GM21360 (cell line): ENCODE results near the gene SULF2.

Source experiments
- ATAC-seq: cut with Tn5 transposase; IDR thresholded peaks from one replicate; pipeline ENCODE4 v1.9.1; 2021; ENCODE audit warnings: mild to moderate bottlenecking, moderate library complexity; ENCODE audit not compliant: unreplicated experiment

Gene SULF2

DNA sequence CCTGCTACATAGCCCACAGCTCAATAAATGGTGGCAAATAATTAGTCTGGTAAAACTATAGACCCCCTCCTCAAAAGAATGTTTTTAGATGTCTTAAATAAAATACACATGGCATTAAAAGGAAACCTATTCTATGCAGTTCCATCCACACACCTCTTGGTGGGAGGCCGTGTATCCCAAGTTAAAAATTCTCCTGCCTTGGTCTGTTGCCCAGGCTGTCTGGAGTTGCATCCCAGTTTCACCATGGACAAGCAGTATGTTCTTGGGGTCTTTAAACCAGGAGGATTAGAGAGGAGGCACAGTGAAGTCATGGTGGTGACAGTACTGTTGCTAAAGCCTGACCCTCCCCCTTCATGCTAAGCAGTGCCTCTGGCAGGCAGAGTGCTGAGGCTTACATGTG lies 95.5 kb downstream of the SULF2 start:
- ATAC-seq, result no peak

- no peak for ATAC-seq
Observed at GRCh38 chr20:47688385-47689381, 96.6 kb downstream of the SULF2 start.

- ATAC-seq, result no peak
Observed at GRCh38 chr20:47687095-47687987, 97.9 kb downstream of the SULF2 start.

- no peak for ATAC-seq
Observed at GRCh38 chr20:47686545-47686944, 98.7 kb downstream of the SULF2 start.

GRCh38 chr20:47684306-47685080 lies 100.8 kb downstream of the SULF2 start:
- no peak for ATAC-seq

GRCh38 chr20:47682916-47683315 lies 102.4 kb downstream of the SULF2 start:
- no peak for ATAC-seq

DNA sequence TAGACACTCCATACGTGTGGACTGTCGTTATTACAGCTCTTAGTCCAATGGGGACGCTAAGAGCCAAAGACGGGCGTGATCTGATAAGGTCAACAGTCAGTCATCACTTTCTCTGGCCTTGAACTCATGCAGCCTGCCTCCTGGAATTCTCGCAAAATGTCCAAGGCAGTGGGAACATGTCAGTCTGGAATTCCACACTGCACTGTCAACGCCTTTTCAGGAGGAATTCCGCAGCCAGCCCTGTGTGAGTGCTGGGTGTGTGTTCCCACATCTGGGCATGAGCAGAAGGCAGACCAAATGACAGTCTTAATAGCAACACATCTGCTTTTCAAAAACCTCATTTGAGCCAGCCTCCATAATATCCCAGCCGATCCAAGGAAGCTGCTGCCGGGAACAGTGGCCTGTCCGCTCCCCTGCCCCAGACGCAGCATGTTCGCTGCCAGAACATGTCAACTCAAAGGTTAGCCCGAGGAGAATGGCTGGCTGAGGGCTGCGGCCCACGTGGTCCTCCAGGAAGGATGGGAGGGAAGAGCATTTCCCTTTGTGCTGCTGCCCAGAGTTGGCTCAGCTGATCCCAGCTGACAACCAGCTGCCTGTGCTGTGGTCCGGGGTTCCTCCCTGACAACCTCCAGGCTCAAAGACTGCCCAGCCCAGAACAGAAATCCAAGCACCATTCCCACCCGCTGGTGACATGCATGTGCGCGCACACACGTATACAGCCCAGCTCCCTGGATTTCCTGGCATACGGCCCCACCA lies 103.1 kb downstream of the SULF2 start:
- ATAC-seq, result no peak

- ATAC-seq, result no peak
Observed at GRCh38 chr20:47680804-47681529, 104.3 kb downstream of the SULF2 start.

DNA sequence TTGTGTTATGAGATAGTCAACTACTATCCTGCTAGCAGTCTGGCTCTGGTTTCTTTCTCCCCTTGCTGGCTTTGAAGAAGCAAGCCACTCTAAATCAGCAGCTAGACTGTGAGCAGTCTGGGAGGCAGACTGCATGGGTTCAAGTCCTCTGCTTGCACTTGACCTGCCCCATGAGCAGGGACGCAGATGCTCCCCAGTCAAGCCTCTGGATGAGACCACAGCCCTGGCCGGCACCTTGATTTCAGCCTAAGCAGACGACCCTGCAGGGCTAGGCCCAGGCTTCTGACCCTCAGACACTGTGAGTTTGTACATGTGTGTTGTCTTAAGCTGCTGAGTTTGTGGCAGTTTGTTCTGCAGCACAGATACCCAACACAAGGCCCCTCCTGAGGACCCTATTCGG lies 105.8 kb downstream of the SULF2 start:
- no peak for ATAC-seq

GRCh38 chr20:47678536-47678935 lies 106.7 kb downstream of the SULF2 start:
- no peak for ATAC-seq

- no peak for ATAC-seq
Observed at GRCh38 chr20:47677635-47678453, 107.4 kb downstream of the SULF2 start.

GRCh38 chr20:47676912-47677634 lies 108.2 kb downstream of the SULF2 start:
- no peak for ATAC-seq

DNA sequence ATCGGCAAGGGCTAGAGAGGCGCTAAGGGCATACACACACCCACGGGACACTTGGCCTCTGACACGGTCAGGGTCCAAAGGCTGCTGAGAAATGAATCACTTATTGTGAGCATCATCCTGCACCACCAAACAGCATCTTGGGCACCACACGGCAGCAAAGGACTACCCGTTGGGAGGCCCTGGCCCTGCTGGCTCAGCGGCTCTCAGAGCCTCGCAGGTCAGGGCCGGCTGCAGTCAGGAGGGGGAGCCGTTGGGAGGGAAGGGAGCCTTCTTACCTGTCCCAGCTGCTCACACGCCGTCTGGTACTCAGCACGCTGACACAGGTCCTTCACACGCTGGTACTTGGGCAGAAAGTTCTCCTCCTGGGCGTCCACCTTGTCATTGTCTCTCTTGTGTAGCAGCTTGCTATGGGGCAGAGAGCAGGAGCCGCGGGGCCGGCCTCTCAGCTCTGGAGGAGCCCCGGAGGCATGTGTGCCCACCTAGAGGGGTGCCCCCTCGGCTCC lies 109.0 kb downstream of the SULF2 start:
- no peak for ATAC-seq

- no peak for ATAC-seq
Observed at GRCh38 chr20:47675190-47676142, 109.8 kb downstream of the SULF2 start.

DNA sequence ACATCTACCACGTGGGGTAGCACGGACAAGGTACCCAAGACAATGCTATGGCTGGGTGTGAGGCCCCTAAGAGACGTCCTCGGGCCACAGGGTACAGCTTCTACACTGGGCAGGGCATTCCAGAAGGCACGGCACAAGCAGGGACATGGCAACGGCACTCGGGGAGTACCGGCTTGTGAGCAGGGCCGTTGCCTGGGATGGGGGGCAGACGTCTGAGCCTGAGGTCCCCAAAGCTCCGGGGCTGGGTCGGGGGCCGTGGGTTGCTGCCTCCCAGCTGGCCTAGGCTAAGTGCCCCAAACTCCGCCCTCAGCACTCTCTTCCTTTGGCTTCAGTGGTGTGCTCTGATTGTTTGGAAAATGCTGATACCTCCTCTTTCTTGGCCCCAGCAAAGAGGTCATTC lies 110.6 kb downstream of the SULF2 start:
- ATAC-seq, result no peak

DNA sequence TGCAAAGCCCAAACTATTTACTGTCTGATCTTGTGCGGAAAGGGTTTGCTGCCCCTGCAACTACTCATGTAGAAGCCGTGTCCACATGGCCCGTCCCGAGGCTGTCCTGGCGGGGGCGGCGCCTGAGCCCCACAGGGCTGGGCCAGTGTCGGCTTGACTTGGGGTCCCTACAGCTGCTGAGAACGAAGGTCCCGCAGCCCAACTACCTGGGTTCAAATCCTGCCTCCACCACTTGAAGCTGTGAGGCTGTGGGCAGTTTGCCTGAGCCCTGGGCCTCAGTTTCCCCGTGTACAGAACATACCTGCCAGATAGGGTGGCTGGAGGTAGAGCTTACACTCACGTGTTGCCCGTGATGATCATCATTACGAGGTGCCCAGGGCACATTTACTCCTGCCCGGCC lies 111.1 kb downstream of the SULF2 start:
- no peak for ATAC-seq

DNA sequence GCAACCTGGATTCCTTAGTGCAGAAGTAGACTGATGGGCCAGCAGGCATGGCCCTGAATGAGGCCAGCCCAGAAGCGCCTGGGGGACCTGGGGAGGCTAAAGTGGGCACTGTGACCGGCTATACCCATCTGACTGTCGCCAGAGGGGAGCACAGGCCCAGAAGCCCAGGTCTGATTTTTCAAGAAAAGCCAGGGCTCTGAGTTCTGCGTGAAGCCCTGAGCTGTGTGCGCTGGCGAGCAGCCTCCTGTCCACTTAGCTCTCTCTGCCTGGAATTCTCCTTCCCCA lies 111.7 kb downstream of the SULF2 start:
- no peak for ATAC-seq
